ENCODE measurements around the gene OR56A5. TPM values are rescaled to one million over a fixed set of nuclear protein-coding genes. Genes with fewer than 3 reads are reported as not detected.

The OR56A5 gene
- total RNA-seq, 2 donors from 2014 or later, result not detected

- Histone ChIP-seq H3K4me3 (ENCODE audit: low read length) (no peak overlapping the region), H3K27ac (ENCODE audit: low read depth, low read length) (no peak overlapping the region), H3K9ac (ENCODE audit: extremely low read depth, low read length, poor library complexity, severe bottlenecking) (no peak overlapping the region), H3K4me1 (ENCODE audit: control insufficient read depth, insufficient read depth, low read length) (no peaks in the 10 kb centered on the region), H3K36me3 (ENCODE audit: control insufficient read depth, insufficient read depth, low read length) (no peaks in the 10 kb centered on the region), H3K27me3 (ENCODE audit: control insufficient read depth, insufficient read depth, low read length, poor library complexity, severe bottlenecking) (no peaks in the 10 kb centered on the region), H3K9me3 (ENCODE audit: control insufficient read depth, low read length) (peaks cover 7% of the 10 kb centered on the region)
- no peak for DNase-seq
- Mint-ChIP-seq H3K4me3 (no peak overlapping the region), H3K4me1 (no peaks in the 10 kb centered on the region), H3K27ac (no peak overlapping the region), H3K36me3 (ENCODE audit: low read depth) (no peaks in the 10 kb centered on the region), H3K9me3 (peaks cover 12% of the 10 kb centered on the region), H3K27me3 (ENCODE audit: insufficient read depth) (no peaks in the 10 kb centered on the region)
- no peak for TF ChIP-seq CTCF (conservative IDR thresholded peaks at IDR 0.05)
- whole genome bisulfite sequencing, 2 experiments (ENCODE audit: insufficient coverage in 1 of 2, insufficient read length in 1 of 2), result 94% methylated on average over 3 of the region's 3 CpGs; no CpG with 5 or more reads in 1 of the 2 experiments
These were observed 12.7 kb downstream of the OR56A5 start for GRCh38 chr11:5955586-5955985.

- Histone ChIP-seq H3K9ac (ENCODE audit: extremely low read depth, low read length, poor library complexity, severe bottlenecking) (no peak within 1 kb of the TSS), H3K9me3 (ENCODE audit: control insufficient read depth, low read length) (no peaks in the 10 kb centered on the region), H3K4me1 (ENCODE audit: control insufficient read depth, insufficient read depth, low read length) (no peaks in the 10 kb centered on the region), H3K36me3 (ENCODE audit: control insufficient read depth, insufficient read depth, low read length) (no peaks in the 10 kb centered on the region), H3K27me3 (ENCODE audit: control insufficient read depth, insufficient read depth, low read length, poor library complexity, severe bottlenecking) (no peaks in the 10 kb centered on the region), H3K27ac (ENCODE audit: low read depth, low read length) (no peak within 1 kb of the TSS), H3K4me3 (ENCODE audit: low read length) (no peak within 1 kb of the TSS)
- no peaks in the 10 kb centered on the region for H3K36me3 Mint-ChIP-seq (ENCODE audit: low read depth)
- TF ChIP-seq CTCF (conservative IDR thresholded peaks at IDR 0.05), result no peak
- H3K4me1 Mint-ChIP-seq, result no peaks in the 10 kb centered on the region
- 93 to 100% methylated on average over 1 to 3 of the region's 3 CpGs for WGBS, 2 experiments (ENCODE audit: insufficient coverage in 1 of 2, insufficient read length in 1 of 2)
- no peak within 1 kb of the TSS for H3K4me3 Mint-ChIP-seq
- H3K27ac Mint-ChIP-seq, result no peak within 1 kb of the TSS
- H3K9me3 Mint-ChIP-seq, result peaks cover 9% of the 10 kb centered on the region
- no peaks in the 10 kb centered on the region for H3K27me3 Mint-ChIP-seq (ENCODE audit: insufficient read depth)
- no peak for DNase-seq
These were observed 26.3 kb downstream of the OR56A5 start, which contains the start of gene OR56A3 for GRCh38 chr11:5941951-5942350. Gene OR56A3 (plus strand): TSS chr11:5942251. CDS start chr11:5947347, 5,096 bp downstream.

GRCh38 chr11:5940748-5941147 lies 27.5 kb downstream of the OR56A5 start:
- Histone ChIP-seq H3K27me3 (ENCODE audit: control insufficient read depth, insufficient read depth, low read length, poor library complexity, severe bottlenecking) (no peaks in the 10 kb centered on the region), H3K4me3 (ENCODE audit: low read length) (no peak overlapping the region), H3K27ac (ENCODE audit: low read depth, low read length) (no peak overlapping the region), H3K4me1 (ENCODE audit: control insufficient read depth, insufficient read depth, low read length) (no peaks in the 10 kb centered on the region), H3K9me3 (ENCODE audit: control insufficient read depth, low read length) (no peaks in the 10 kb centered on the region), H3K36me3 (ENCODE audit: control insufficient read depth, insufficient read depth, low read length) (no peaks in the 10 kb centered on the region), H3K9ac (ENCODE audit: extremely low read depth, low read length, poor library complexity, severe bottlenecking) (no peak overlapping the region)
- Mint-ChIP-seq H3K36me3 (ENCODE audit: low read depth) (no peaks in the 10 kb centered on the region), H3K4me1 (no peaks in the 10 kb centered on the region), H3K27me3 (ENCODE audit: insufficient read depth) (no peaks in the 10 kb centered on the region), H3K4me3 (no peak overlapping the region), H3K27ac (no peak overlapping the region), H3K9me3 (peaks cover 11% of the 10 kb centered on the region)
- no peak for DNase-seq
- no peak for TF ChIP-seq CTCF (conservative IDR thresholded peaks at IDR 0.05)
- WGBS, 2 experiments (ENCODE audit: insufficient coverage in 1 of 2, insufficient read length in 1 of 2), result 100% methylated on average over 2 of the region's 2 CpGs
